Hematopoietic multipotent progenitor cell treated with erythropoietin and hydrocortisone succinate and interleukin-3 and kit ligand, for 17 days (in vitro differentiated cells): ENCODE results near the gene MDC1.
"Not testable (repeated sequence)": the region's sequence is repeated elsewhere in the genome, so short reads cannot be mapped to it uniquely, and the experiment has no call there.

ENCODE experiments used
- DNase-seq: peaks from one replicate; pipeline ENCODE4 v3.0.0-alpha.2; 2015; ENCODE audit warnings: low spot score

The MDC1 gene, protein sequence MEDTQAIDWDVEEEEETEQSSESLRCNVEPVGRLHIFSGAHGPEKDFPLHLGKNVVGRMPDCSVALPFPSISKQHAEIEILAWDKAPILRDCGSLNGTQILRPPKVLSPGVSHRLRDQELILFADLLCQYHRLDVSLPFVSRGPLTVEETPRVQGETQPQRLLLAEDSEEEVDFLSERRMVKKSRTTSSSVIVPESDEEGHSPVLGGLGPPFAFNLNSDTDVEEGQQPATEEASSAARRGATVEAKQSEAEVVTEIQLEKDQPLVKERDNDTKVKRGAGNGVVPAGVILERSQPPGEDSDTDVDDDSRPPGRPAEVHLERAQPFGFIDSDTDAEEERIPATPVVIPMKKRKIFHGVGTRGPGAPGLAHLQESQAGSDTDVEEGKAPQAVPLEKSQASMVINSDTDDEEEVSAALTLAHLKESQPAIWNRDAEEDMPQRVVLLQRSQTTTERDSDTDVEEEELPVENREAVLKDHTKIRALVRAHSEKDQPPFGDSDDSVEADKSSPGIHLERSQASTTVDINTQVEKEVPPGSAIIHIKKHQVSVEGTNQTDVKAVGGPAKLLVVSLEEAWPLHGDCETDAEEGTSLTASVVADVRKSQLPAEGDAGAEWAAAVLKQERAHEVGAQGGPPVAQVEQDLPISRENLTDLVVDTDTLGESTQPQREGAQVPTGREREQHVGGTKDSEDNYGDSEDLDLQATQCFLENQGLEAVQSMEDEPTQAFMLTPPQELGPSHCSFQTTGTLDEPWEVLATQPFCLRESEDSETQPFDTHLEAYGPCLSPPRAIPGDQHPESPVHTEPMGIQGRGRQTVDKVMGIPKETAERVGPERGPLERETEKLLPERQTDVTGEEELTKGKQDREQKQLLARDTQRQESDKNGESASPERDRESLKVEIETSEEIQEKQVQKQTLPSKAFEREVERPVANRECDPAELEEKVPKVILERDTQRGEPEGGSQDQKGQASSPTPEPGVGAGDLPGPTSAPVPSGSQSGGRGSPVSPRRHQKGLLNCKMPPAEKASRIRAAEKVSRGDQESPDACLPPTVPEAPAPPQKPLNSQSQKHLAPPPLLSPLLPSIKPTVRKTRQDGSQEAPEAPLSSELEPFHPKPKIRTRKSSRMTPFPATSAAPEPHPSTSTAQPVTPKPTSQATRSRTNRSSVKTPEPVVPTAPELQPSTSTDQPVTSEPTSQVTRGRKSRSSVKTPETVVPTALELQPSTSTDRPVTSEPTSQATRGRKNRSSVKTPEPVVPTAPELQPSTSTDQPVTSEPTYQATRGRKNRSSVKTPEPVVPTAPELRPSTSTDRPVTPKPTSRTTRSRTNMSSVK (N-terminal part only)

DNA sequence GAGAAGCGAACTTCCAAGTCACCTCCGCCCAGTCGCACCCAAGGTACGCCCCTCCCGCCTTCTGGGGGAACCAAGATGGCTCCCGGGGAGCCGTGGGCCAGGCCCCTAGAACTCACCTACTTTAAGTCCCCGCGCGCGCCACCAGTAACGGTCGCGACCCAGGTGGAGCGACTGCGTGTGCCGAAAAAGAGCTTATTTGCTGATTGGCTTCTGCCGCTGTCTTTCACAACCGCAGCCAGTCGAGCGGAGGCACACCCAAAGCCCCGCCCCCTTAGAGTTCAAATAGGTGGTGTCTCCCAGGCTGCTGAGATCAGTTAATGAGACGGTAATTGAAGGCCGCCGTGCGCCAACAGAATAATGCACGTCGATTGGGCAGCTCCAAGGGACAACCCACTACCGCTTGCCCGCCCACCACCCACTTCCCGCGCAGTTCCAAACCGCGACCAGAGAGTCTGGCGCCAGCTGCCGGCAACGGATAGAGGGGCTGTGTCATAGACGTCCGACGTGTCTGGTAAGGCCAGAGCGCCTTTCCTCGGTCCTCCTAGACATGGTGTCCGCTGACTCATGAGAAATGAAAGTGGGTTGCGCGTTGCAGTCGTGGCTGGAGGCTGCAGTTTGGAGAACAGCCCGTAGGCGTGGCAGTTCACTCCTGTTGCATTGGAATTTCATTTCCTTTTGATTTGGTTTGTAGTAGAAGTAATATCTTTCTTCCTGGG, at the start of gene MDC1:
Gene MDC1, minus strand, starts transcription at position 153 of the 716 bp plus-strand sequence. CDS start 2,106 bp downstream, outside the sequence.
- DNase-seq = peak; percentile 98

DNA sequence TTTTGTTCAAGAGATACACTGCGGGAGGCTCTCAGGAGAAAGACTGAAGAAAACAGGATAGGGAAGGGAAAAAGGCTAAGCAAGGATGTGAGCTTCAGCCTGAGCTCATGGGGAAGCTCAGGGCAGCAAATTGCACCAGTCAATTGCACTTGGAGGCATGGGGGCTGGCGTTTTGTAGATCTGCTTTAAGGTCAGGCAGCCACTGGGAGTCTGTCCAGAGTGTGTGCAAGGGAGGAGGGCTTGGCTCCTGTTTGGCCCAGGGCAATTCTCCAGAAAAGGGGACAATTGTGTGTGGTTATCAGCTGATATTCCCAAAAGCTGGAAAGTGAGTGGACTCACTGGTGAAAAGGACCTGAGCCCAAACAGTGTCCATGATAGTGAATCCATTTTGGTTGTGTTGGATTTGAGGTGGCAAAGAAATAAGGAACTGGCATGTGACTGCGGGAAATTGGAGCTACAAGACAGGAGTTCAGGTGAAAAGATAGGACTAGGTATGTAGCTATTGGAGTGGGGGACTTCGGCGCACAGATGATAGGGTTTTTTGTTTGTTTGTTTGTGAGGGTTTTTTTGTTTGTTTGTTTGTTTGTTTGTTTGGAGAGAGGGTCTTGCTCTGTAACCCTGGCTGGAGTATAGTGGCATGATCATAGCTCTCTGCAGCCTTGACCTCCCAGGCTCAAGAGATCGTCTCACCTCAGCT, 49.5 kb upstream of the MDC1 start:
- no peak for DNase-seq

- not testable (repeated sequence) for DNase-seq
These were observed 48.4 kb upstream of the MDC1 start for GRCh38 chr6:30765495-30765894.

- DNase-seq = not testable (repeated sequence)
These were observed 47.5 kb upstream of the MDC1 start for GRCh38 chr6:30764490-30765043.

DNA sequence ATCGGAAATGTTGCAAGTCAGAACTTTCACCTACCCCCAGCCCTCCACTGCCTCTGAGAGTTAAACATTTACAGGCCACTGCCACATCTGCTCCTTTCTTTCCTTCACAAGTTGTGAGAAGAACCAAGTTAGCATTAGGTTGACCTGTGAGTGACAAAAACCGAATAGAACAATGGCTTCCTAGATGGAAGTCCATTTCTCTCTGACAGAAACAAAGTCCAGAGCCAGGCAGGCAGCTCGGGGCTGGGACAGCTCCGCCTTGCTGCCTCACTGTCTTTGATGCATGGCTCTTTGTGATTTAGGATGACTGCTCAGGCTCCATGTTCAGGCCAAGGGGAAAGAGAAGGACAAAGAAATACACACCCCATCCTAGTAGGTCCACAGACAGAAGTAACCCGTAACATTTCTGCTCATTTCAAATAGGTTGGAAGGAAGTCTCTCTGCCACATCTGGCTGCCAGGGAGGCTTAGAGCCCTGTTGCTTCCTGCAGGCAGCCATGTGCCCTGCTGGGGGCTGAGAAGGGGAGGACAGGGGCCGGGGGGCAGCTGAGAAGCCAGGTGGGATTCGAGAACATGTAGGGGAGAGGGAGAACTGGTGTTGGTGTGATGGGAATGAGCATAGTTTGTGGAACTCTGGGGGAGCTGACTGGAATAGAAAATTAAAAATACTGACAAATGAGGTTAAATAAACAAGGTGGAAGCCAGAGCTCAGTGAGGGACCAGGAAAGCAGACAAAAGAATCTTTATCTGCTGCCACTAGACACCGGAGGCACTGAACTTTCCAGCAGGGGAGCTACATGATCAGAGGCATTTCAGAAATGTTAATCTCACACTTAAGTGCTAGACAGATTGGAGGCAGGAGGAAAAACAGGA, 46.8 kb upstream of the MDC1 start:
- DNase-seq = no peak

DNA sequence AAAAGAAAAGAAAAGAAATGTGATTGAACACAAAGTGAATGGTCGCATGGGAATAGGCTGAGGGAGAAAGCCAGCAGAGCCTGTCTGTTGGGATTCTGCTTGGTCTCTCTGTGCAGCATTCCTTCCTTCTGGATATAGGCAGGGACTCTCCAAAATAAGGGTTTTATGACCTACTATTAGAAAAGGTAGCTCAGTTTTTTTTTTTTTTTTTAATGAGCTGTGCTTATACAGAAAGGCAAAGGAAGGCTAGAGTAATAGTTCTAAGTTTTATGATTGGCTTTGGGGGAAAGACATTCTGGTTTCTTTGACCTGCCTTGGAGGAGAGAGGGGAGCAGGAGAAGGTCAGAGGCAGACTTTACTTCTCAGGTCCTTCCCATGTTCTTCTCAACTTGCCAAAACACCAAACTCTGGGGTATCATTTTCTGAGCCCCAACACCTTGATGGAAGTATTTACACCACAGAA, 46.1 kb upstream of the MDC1 start:
- no peak for DNase-seq

GRCh38 chr6:30761791-30762429, 44.8 kb upstream of the MDC1 start:
- DNase-seq = no peak

DNA sequence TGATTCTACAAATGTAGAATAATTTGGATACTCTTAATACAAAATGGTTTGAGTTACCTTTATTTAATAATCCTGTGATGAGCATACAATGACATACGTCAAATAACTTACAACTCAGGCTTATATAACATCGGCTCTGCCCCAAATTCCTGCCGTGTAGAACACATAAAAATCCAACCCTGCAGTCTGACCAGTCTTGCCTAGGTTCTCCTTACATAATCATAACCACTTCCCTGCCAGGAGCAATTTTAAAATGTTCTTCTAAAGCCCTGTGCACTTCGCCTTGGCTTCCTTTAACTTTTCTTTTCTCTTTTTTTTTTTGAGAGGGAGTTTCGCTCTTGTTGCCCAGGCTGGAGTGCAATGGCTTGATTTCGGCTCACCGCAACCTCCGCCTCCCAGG, 43.5 kb upstream of the MDC1 start:
- no peak for DNase-seq

DNA sequence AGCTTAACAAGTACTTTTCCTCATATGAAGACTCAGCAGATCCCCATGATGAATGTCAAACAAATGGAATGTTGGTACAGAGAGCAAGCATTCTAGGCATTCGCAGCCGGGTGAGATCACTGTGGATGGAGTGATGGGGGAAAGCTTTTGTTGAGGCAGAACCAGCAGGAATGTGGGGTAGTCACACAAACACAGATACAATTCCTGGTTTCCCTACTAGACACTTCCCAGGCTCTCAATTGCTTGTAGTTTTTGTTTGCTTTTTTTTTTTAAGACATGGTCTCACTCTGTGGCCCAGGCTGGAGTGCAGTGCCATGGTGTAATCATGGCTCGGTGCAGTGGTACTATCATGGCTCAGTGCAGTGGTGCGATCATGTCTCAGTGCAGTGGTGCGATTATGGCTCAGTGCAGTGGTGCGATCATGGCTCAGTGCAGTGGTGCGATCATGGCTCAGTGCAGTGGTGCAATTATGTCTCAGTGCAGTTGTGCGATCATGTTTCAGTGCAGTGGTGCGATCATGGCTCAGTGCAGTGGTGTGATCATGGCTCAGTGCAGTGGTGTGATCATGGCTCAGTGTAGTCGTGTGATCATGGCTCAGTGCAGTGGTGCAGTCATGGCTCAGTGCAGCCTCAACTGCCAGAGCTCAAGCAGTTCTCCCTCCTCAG, 42.6 kb upstream of the MDC1 start:
- DNase-seq = no peak

DNA sequence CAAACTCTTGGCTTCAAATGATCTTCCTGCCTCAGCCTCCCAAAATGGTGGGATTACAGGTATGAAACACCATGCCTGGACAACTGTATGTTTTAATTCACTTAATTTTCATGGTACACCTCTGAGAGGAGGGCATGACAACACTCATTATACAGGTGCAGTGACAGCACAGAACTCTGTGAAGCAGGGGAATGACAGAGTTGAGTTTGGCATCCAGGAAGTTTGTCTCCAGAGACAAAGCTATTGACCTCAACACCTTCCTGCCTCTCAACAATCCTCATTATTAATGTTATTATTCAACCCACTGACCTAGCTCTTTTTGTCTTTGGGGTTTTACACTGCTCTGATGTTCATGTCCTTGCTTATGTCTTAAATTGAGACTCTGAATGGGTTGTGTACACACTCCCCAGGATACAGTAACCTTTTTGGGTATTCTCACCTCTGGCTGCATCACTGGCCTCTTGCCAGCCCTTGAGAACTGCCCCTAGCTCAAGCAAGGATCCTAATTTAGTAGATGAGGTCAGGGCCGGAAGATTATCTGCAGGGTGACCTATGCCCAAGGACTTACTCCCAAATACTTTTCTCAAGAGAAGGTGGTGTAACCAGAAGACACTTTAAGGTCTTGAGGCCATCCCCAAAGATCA, 40.3 kb upstream of the MDC1 start:
- DNase-seq = no peak

GRCh38 chr6:30756405-30757003, 39.4 kb upstream of the MDC1 start:
- not testable (repeated sequence) for DNase-seq

- no peak for DNase-seq
These were observed 37.5 kb upstream of the MDC1 start for GRCh38 chr6:30754631-30755030.

GRCh38 chr6:30752157-30752927, 35.3 kb upstream of the MDC1 start:
- DNase-seq = peak; percentile 29

DNA sequence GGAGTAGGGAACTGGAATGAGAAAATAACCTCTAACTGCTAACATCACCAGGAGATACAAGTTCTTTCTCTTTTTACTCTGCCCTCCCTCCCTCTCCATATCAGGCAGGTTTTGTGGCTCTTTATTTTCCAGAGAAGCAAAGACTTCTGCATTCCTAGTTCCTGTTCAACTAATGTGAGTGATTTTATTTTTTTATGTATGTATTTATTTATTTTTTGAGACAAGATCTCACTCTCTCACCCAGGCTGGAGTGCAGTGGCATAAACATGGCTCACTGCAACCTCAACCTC, 33.2 kb upstream of the MDC1 start:
- DNase-seq = no peak

- DNase-seq = no peak
These were observed 32.7 kb upstream of the MDC1 start for GRCh38 chr6:30749554-30750378.
